B cell (primary cell): Measurements from ENCODE around the gene YBEY.

Experiments
- CTCF ChIP-seq: fragments of 200-600 bp; IDR thresholded peaks from one replicate; pipeline ENCODE4 v1.8.0; 2022; ENCODE audit warnings: antibody characterized with exemption, mild to moderate bottlenecking
- EZH2 ChIP-seq: IDR thresholded peaks from 2 replicates; pipeline ENCODE4 v1.6.1; 2012; ENCODE audit warnings: borderline replicate concordance, low read depth, mild to moderate bottlenecking, moderate library complexity, low read length; ENCODE audit not compliant: insufficient read depth, poor library complexity, severe bottlenecking

- TF ChIP-seq CTCF: no peak
- TF ChIP-seq EZH2: no peak
Measured at GRCh38 chr21:46312949-46313348, 26.8 kb downstream of the YBEY start.
